Measurements from ENCODE around the gene UBE2G2. TPM values are rescaled to one million over a fixed set of nuclear protein-coding genes. Genes with fewer than 3 reads are reported as not detected.

Gene UBE2G2
- total RNA-seq, 2 donors from 2014 or later = 46.9 to 75.7 TPM

DNA sequence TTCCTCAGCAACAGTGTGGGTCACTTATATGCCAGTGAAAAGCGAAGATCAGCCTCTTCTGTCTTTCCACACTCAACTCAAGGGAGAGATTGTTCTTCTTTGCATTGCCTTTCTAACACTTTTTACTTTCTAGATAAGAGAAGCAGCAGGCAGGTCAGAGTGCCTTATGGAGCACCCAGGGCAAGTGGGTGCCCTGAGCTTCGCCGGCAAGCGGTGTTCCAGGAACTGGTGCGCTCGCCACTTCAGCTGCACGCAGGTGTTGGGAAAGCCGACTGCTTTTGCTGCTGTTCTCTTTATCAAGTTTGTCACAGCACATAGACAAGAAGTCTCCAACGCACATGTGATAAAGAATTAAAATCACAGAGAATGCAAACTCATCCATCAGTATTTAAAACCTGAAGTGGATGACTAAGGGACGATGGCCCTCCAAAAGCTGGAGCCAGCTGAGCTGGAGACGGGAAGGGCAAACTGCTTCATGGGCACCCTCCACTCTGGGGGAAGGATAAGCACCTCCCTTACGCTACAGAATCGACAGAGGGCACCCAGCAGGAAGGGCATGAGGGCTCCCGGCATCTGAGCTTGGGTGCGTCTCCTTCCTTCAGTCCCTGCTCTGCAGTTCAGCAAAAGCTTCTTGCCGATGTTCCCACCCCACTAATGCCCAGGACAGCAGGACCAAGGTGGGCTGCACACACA lies 20.7 kb downstream of the UBE2G2 start:
- Histone ChIP-seq H3K4me1 (replicated peaks) (no peaks in the 10 kb centered on the region), H3K27ac (no peak overlapping the region), H3K4me3 (no peak overlapping the region), H3K27me3 (replicated peaks; ENCODE audit: insufficient read depth) (no peaks in the 10 kb centered on the region), H3K36me3 (no peaks in the 10 kb centered on the region), H3K9me3 (no peaks in the 10 kb centered on the region)
- no peak for DNase-seq (ENCODE audit: low spot score)
- TF ChIP-seq POLR2AphosphoS5 (IDR thresholded peaks at IDR 0.05) (no peak), POLR2A (IDR thresholded peaks at IDR 0.05) (no peak)
- TF ChIP-seq, protein P1, sequence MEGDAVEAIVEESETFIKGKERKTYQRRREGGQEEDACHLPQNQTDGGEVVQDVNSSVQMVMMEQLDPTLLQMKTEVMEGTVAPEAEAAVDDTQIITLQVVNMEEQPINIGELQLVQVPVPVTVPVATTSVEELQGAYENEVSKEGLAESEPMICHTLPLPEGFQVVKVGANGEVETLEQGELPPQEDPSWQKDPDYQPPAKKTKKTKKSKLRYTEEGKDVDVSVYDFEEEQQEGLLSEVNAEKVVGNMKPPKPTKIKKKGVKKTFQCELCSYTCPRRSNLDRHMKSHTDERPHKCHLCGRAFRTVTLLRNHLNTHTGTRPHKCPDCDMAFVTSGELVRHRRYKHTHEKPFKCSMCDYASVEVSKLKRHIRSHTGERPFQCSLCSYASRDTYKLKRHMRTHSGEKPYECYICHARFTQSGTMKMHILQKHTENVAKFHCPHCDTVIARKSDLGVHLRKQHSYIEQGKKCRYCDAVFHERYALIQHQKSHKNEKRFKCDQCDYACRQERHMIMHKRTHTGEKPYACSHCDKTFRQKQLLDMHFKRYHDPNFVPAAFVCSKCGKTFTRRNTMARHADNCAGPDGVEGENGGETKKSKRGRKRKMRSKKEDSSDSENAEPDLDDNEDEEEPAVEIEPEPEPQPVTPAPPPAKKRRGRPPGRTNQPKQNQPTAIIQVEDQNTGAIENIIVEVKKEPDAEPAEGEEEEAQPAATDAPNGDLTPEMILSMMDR (IDR thresholded peaks at IDR 0.05) = no peak
- 90% methylated on average over 16 of the region's 16 CpGs for WGBS
- intact Hi-C loops (cut with DNase I) = no loop called here

DNA sequence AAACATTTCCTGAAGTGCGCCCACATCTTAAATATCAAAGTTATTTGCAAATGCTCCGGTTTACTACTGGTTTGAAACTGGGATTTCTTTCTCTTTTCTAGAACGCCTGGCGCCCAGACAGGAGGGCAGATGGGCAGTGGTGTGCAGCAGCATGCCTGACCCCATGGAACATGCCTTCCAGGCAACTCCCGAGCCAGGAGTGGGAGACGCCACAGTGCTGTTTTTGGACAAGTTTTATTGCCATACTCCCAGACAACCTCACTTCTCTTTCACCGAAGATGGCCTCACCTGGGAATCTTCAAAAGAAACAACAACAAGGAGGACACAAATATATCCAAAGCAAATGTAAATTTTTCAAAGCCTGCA lies 21.5 kb downstream of the UBE2G2 start:
- no peaks in the 10 kb centered on the region for H3K36me3 ChIP-seq
- H3K27me3 ChIP-seq (replicated peaks; ENCODE audit: insufficient read depth) = no peaks in the 10 kb centered on the region
- TF ChIP-seq, protein P1 (IDR thresholded peaks at IDR 0.05) = no peak
- TF ChIP-seq POLR2A (IDR thresholded peaks at IDR 0.05) (no peak), POLR2AphosphoS5 (IDR thresholded peaks at IDR 0.05) (no peak)
- WGBS = 47% methylated on average over 7 of the region's 7 CpGs
- no peaks in the 10 kb centered on the region for H3K4me1 ChIP-seq (replicated peaks)
- H3K27ac ChIP-seq = no peak overlapping the region
- H3K4me3 ChIP-seq = no peak overlapping the region
- DNase-seq (ENCODE audit: low spot score) = no peak
- H3K9me3 ChIP-seq = no peaks in the 10 kb centered on the region
- intact Hi-C loops (cut with DNase I) = no loop called here

DNA sequence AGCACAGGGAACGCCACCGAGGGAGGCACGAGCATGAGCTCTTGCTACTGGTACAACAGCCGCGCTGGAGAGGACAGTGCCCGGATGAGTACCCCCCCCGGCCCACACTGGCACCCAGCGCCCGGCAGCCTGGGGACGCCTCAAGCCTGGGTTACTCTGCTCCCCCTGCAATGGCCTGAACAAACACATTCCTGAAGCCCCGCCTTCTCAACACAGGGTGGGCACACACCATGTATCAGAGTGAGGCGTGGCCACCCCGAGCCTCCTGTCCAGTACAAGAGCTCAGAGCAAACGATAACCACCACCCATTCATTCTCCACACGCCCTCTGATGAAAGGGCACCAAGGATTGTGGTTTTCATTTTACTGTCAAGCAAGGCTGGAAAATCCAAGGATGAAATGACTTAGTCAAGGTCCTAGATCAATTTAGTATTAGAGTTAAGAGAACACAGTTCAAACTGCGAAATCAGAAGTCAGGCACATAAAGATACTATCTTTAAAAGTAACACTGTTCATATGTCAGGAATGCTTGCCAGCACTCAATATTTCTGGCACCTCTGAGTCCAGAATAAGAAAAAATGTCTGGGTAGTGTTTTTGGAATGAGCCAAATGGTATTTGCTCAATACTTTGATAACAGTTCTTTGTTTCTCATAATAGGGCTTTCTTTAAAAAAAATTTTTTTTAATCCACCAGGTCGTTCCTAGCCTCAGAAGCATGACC lies 22.0 kb downstream of the UBE2G2 start:
- no peaks in the 10 kb centered on the region for H3K9me3 ChIP-seq
- intact Hi-C loops (cut with DNase I) = no loop called here
- no peaks in the 10 kb centered on the region for H3K4me1 ChIP-seq (replicated peaks)
- WGBS = 72% methylated on average over 17 of the region's 17 CpGs
- H3K4me3 ChIP-seq = no peak overlapping the region
- DNase-seq (ENCODE audit: low spot score) = no peak
- no peaks in the 10 kb centered on the region for H3K36me3 ChIP-seq
- H3K27ac ChIP-seq = no peak overlapping the region
- no peaks in the 10 kb centered on the region for H3K27me3 ChIP-seq (replicated peaks; ENCODE audit: insufficient read depth)
- TF ChIP-seq, protein P1 (IDR thresholded peaks at IDR 0.05) = no peak
- no peak for TF ChIP-seq POLR2A (IDR thresholded peaks at IDR 0.05)
- TF ChIP-seq POLR2AphosphoS5 (IDR thresholded peaks at IDR 0.05) = no peak

DNA sequence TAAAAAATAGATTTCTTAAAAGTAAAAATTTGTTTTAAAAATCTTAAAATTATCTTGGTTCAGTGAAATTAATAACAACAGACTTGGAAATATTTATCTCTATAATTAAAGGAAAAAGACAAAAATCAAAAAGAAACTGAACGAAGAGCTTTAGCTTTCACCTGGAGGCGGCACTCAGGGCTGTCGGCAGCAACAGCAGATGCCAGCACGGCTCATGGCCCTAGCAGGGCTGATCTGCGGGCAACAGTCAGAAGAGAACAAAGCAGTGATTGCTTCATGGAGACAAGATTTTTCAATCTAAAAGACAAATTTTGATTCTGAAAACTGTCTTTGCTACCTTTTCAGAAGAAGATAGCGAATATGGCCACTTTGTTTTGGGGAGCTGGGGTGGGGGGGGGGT lies 22.6 kb downstream of the UBE2G2 start:
- Histone ChIP-seq H3K27me3 (replicated peaks; ENCODE audit: insufficient read depth) (no peaks in the 10 kb centered on the region), H3K4me1 (replicated peaks) (no peaks in the 10 kb centered on the region), H3K36me3 (no peaks in the 10 kb centered on the region), H3K27ac (no peak overlapping the region), H3K9me3 (no peaks in the 10 kb centered on the region), H3K4me3 (no peak overlapping the region)
- 92% methylated on average over 6 of the region's 6 CpGs for WGBS
- intact Hi-C loops (cut with DNase I) = no loop called here
- DNase-seq (ENCODE audit: low spot score) = no peak
- TF ChIP-seq POLR2AphosphoS5 (IDR thresholded peaks at IDR 0.05) (no peak), POLR2A (IDR thresholded peaks at IDR 0.05) (no peak)
- TF ChIP-seq, protein P1 (IDR thresholded peaks at IDR 0.05) = no peak

DNA sequence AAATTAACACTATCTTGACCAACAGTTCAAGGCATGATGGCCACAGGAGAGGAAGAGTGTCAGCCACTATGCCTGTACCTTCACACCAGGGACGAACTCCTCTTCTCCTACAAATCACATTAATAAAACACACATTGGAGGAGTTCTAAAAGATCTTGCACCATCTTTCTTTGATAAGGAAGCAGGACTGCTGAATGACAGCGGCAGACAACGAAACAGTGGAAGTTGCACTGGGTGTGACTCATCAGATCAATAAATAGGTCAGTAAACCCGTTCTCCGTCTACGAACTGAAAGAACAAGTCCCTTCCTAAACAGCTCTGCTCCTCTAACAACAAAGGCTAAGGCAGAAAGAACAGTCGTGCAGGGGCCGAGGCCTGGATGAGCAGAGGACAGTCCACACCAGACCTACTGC lies 23.1 kb downstream of the UBE2G2 start:
- H3K4me1 ChIP-seq (replicated peaks) = no peaks in the 10 kb centered on the region
- TF ChIP-seq, protein P1 (IDR thresholded peaks at IDR 0.05) = no peak
- H3K4me3 ChIP-seq = no peak overlapping the region
- WGBS = 82% methylated on average over 8 of the region's 8 CpGs
- H3K27me3 ChIP-seq (replicated peaks; ENCODE audit: insufficient read depth) = no peaks in the 10 kb centered on the region
- no peaks in the 10 kb centered on the region for H3K9me3 ChIP-seq
- DNase-seq (ENCODE audit: low spot score) = no peak
- no peak overlapping the region for H3K27ac ChIP-seq
- intact Hi-C loops (cut with DNase I) = no loop called here
- no peaks in the 10 kb centered on the region for H3K36me3 ChIP-seq

Measured in prostate gland (tissue), 2 donors.